Mesodermal cell (in vitro differentiated cells): Measurements from ENCODE around the gene UBL3.

ENCODE experiments used
- H3K27ac ChIP-seq: 2 replicates; pipeline ENCODE4 v1.7.0; 2013; ENCODE audit warnings: mild to moderate bottlenecking, low read depth, low read length, moderate library complexity; ENCODE audit not compliant: severe bottlenecking
- H3K36me3 ChIP-seq: 2 replicates; pipeline ENCODE4 v1.7.1; 2013; ENCODE audit warnings: mild to moderate bottlenecking, low read length, moderate library complexity; ENCODE audit not compliant: control insufficient read depth, insufficient read depth
- H3K4me1 ChIP-seq: one replicate; pipeline ENCODE4 v1.7.1; 2013; ENCODE audit warnings: mild to moderate bottlenecking, low read length; ENCODE audit not compliant: insufficient read depth, control insufficient read depth, poor library complexity, severe bottlenecking
- H3K4me3 ChIP-seq: 2 replicates; pipeline ENCODE4 v1.7.0; 2013; ENCODE audit warnings: low read length, control low read depth, mild to moderate bottlenecking; ENCODE audit not compliant: insufficient read depth, poor library complexity, severe bottlenecking; ENCODE audit errors: extremely low read depth
- H3K9me3 ChIP-seq: 2 replicates; pipeline ENCODE4 v1.7.1; 2013; ENCODE audit warnings: mild to moderate bottlenecking, low read length, moderate library complexity; ENCODE audit not compliant: control insufficient read depth
- WGBS, 2 experiments: methylation state at CpG; one replicate each; pipeline ENCODE4 v1.1.5; 2013; ENCODE audit warnings: missing lambda C conversion rate in 2 of 2; ENCODE audit not compliant: insufficient coverage in 2 of 2; 5-methylcytosine and 5-hydroxymethylcytosine counted together

The UBL3 gene

DNA sequence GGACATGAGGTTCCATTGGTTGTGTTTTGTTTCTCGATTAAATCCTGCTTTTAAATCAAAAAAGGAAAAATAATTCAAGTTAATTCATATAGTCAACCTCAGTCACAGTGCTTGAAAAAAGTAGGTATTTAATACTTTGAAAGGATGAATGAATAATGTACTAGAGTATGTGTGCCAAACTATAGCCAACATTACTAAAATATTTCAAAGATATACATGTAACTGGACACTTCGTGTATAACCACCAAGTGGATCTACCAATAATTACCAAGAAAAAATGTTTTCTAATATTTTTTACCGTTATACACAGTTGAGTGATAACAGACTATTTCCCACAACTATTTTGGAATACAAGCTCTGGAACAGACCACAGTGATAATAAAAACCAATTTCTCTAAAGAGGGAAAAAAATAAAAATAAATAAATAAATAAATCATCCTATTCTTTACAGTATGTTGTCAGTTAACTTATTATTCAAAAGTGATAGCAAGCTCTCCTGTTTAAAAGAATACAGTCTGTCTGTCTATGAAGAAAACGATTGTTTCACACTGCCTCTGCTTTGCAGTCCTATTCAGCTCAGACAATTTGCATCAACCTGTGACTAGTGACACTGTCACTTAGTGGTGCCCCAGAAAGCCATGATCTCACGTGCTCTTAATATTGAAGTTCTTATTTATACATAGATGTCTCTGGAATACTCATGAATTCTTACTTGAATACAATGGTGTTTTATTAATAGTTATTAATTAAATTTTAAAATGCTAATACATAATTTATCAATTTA, 58.2 kb downstream of the UBL3 start:
- no peaks in the 10 kb centered on the region for H3K4me1 ChIP-seq
- H3K36me3 ChIP-seq, result no peaks in the 10 kb centered on the region
- no peak overlapping the region for H3K27ac ChIP-seq
- 82 to 100% methylated on average over 1 to 2 of the region's 5 CpGs for WGBS, 2 experiments
- no peaks in the 10 kb centered on the region for H3K9me3 ChIP-seq
- no peak overlapping the region for H3K4me3 ChIP-seq

DNA sequence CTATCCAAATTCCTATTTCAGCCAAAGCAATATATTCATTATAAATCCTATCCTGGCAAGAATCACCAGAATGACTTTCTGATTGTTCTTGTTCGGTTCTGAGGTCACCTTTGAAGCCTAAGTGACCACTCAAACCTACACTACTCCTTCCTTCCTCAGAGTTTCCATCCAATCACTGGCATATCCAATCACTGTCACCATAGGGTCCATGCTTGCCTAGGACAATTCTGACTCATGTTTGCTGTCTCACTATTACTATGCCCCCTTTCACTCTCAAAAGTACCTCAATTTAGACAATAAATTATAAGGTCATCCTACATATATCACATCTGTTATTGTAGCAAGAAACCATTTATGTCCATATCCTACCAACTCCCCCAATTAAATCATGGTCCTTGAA, 58.9 kb downstream of the UBL3 start:
- Histone ChIP-seq H3K9me3 (no peaks in the 10 kb centered on the region), H3K27ac (no peak overlapping the region)
- 95 to 100% methylated on average over 1 of the region's 1 CpG for WGBS, 2 experiments

DNA sequence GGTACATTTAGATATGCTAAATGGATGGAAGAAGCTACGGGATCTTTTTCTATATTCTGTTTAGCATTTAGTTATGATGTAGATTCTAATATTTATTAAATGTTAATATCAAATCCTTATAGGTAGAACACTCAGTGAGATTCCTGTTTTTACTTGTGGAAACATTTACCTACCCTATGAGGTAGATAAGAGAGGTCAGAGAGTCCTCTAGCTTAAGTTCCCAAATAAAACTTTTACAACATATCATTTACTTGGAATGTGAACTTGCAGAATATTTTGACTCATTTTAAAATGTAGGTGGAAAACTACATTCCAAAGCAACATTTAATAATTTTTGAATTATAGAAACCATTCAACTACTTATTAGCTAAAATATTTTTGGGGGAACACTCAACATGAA, 63.7 kb downstream of the UBL3 start:
- Histone ChIP-seq H3K36me3 (no peaks in the 10 kb centered on the region), H3K4me1 (no peaks in the 10 kb centered on the region), H3K4me3 (no peak overlapping the region), H3K9me3 (no peaks in the 10 kb centered on the region), H3K27ac (no peak overlapping the region)
- no CpG with 5 or more reads among the region's 1 CpG for WGBS, 2 experiments

More for the DNA sequence above, 58.9 kb downstream of the UBL3 start:
- Histone ChIP-seq H3K4me1 (no peaks in the 10 kb centered on the region), H3K36me3 (no peaks in the 10 kb centered on the region), H3K4me3 (no peak overlapping the region)

DNA sequence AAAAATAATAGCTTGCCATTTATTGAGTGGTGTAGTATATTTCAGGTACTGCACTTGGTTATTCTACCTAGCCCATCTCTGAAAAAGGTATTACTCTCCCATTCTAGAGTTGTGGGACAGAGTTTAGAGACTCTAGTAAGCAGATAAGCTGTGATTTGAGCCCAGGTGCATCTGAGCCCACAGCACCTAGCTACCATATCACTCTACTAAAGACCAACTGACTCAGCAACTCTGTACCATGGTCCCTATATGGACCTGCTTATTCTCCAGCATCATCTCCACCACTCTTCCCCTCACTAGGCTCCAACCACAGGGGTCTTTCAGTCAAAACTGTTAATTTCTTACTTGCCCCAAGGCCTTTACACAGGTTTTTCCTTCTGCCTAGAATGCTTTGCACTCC, 64.4 kb downstream of the UBL3 start:
- H3K36me3 ChIP-seq, result no peaks in the 10 kb centered on the region
- H3K27ac ChIP-seq, result no peak overlapping the region
- H3K4me1 ChIP-seq, result no peaks in the 10 kb centered on the region
- H3K4me3 ChIP-seq, result no peak overlapping the region
- H3K9me3 ChIP-seq, result no peaks in the 10 kb centered on the region

DNA sequence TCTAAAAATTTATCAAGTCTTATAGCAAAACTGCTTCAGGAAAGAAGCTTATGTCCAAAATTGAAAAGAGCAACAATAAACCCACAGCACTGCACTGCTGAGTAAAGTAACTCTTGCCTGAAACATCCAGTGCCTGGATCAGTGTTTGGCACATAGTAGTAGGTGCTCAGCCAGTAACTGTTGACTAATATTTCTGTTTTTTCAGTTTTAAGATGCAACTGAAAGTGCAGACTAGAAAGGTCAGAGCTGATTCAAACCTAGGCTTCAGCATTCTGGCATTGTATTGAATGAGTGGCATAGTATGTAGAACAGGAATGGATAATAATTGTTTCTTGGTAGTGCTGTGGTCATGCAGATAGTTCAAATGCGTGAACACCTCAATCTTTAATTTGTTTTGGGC, 67.6 kb downstream of the UBL3 start:
- 40% methylated on average over 1 of the region's 1 CpG; no CpG with 5 or more reads in 1 of the 2 experiments for WGBS, 2 experiments
- H3K9me3 ChIP-seq, result no peaks in the 10 kb centered on the region

DNA sequence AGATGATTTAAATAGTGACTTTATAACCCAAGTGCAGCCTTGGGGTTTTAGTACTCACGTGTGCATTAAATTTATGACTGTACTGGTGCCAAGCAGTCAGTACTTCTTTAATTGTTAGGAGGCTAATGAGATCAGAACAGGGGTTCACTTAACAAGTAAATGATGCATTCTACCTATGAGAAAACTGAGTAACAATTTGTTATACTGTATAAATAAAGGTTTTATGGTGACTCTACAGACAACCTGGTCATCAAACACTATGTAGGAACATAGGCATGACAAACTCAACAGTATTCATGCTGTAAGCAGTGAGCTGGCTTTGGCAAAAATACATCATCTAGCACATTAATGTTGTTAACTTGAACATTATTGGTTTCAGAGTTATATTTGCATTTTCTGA, 75.6 kb downstream of the UBL3 start:
- 100% methylated on average over 1 of the region's 1 CpG for WGBS, 2 experiments
- Histone ChIP-seq H3K27ac (no peak overlapping the region), H3K4me3 (no peak overlapping the region), H3K4me1 (no peaks in the 10 kb centered on the region), H3K9me3 (no peaks in the 10 kb centered on the region), H3K36me3 (peaks cover 9% of the 10 kb centered on the region)

More for the DNA sequence above, 67.6 kb downstream of the UBL3 start:
- Histone ChIP-seq H3K4me3 (no peak overlapping the region), H3K4me1 (no peaks in the 10 kb centered on the region), H3K27ac (no peak overlapping the region), H3K36me3 (no peaks in the 10 kb centered on the region)

DNA sequence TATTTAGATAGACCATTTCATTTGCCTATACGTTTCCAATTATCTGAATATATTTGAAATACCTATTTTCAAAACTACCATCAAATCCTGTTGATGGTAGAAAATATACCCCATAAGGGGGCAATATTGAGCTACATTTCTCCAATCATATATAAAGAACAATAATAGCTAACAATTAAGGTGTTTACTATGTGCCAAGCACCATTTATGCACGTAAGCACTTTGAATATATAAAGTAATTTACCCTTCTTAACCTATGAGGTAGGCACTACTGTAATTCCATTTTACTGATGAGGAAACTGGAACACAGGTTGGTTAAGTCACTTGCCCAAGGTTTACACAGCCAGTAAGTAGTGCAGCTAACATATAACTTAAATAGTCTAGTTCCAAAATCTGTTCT, 79.2 kb downstream of the UBL3 start:
- Histone ChIP-seq H3K27ac (no peak overlapping the region), H3K4me1 (no peaks in the 10 kb centered on the region), H3K4me3 (no peak overlapping the region), H3K9me3 (no peaks in the 10 kb centered on the region), H3K36me3 (peaks cover 20% of the 10 kb centered on the region)
- WGBS, 2 experiments, result no CpG with 5 or more reads among the region's 2 CpGs

DNA sequence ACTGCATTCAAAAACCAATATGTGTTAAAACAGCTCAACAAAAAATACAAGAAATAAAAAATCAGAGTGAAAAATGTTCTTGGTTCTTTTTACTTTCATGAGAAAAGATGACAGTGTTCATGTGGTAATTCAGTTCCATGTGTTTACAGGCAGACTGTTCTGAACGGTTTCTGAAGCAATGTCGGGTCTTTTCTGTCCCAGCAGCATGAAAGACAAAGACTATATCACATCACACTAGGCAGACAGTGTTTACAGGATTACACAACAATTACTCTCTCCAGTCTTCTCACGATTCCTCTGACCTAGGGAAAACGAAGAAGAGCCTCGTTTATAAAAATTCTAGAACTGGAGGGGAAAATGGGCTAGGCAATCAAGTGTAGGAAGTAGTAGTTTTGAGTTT, 83.4 kb downstream of the UBL3 start:
- Histone ChIP-seq H3K4me1 (no peaks in the 10 kb centered on the region), H3K4me3 (no peak overlapping the region), H3K9me3 (no peaks in the 10 kb centered on the region), H3K27ac (no peak overlapping the region), H3K36me3 (peaks cover 17% of the 10 kb centered on the region)
- 69 to 89% methylated on average over 3 to 4 of the region's 5 CpGs for WGBS, 2 experiments

DNA sequence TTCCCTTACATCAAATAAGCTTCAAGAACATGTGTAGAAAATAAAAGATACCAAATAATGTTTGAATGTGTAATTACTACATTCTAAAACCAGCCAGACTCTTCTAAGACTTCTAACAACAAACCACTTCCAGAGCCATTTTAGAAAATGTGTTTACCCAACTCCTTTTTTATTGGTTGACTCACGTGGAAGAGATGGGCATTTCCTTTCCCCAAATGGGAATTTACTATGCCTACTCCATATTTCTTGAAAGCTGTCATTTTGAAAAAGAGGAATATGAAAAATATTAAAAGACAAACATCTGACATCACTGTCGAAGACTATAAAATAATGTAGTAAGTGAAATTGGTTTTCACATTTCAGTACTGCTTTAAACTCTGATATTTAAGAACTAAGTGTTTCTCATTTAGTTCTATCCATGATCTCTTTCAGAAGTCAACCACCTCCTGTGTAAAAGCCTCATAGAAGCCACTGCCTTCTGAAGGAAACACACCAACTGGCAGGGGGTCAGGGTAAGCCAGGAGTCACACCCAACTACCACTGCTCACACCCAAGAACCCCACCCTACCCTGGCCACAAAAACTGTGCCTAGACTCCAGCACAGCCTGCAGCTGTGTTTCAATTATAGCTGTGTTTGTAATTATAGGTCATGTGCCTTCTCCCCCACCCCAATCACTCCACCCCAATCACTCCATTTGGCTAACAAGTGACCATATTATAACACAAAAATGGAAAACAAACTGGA, 86.8 kb downstream of the UBL3 start:
- no CpG with 5 or more reads among the region's 2 CpGs for WGBS, 2 experiments
- H3K36me3 ChIP-seq, result peaks cover 21% of the 10 kb centered on the region

DNA sequence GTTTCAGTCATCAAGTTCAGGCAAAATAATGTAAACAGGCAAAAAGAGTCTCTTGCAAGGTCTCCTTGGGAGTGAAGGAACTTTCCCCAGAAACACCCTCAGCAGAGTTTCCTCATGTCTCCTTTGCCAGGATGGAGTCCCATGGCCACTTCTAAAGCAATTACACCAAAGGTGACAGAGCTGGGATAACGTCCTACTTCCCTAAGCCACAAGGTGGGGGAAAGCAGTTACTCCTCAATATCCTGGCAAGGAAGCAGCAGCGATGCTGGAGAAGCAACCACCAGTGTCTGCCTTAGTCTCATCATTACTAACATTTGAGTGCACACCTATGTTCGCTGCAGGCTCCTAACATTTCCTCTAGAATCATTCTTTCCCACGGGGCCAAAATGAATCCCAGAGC, 88.6 kb downstream of the UBL3 start:
- Histone ChIP-seq H3K27ac (no peak overlapping the region), H3K4me3 (no peak overlapping the region), H3K36me3 (peaks cover 14% of the 10 kb centered on the region), H3K4me1 (no peaks in the 10 kb centered on the region), H3K9me3 (no peaks in the 10 kb centered on the region)
- 57 to 65% methylated on average over 4 of the region's 4 CpGs for WGBS, 2 experiments

More for the DNA sequence above, 86.8 kb downstream of the UBL3 start:
- Histone ChIP-seq H3K4me3 (no peak overlapping the region), H3K9me3 (no peaks in the 10 kb centered on the region), H3K4me1 (no peaks in the 10 kb centered on the region), H3K27ac (no peak overlapping the region)

DNA sequence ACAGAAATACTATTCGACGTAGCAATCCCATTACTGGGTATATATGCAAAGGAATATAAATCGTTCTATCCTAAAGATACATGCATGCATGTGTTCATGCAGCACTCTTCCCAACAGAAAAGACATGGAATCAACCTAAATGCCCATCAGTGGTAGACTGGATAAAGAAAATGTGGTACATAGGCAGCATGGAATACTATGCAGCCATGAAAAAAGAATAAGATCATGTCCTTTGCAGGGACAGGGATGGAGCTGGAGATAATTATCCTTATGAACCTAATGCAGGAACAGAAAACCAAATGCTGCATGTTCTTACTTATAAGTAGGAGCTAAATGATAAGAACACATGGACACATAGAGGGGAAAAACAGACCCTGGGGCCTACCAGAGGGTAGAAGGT, 89.3 kb downstream of the UBL3 start:
- no peaks in the 10 kb centered on the region for H3K4me1 ChIP-seq
- WGBS, 2 experiments, result 93% methylated on average over 3 of the region's 3 CpGs; no CpG with 5 or more reads in 1 of the 2 experiments
- no peaks in the 10 kb centered on the region for H3K9me3 ChIP-seq
- peaks cover 8% of the 10 kb centered on the region for H3K36me3 ChIP-seq
- no peak overlapping the region for H3K27ac ChIP-seq
- H3K4me3 ChIP-seq, result no peak overlapping the region
